ENCODE results near the gene MCRIP1.

The MCRIP1 gene

DNA sequence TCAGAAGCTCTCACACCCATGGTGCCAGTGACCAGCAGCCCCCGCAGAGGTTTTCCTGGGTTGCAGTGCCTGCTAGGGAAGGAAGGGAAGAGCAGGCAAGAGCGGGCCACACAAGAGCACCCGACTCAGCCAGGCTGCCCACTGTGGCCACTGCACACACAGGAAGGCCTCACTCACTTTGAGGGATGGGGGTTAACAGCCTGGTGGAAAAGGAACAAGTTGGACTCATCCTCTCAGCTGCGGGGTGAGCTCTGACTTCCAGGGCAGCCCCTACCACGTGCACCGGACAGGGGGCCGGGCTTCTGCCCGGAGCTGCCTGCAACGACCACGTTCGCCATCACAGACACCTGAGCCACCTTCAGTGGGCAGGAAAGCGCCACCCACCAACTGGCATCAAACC is 19.1 kb upstream of the MCRIP1 start:
- in situ Hi-C loops (cut with HindIII; ENCODE audit: low sequenced_read_pairs): no loop called here
- no peak for TF ChIP-seq CTCF (IDR thresholded peaks at IDR 0.05; ENCODE audit: low read depth, low read length, missing control alignments)
- no peak for DNase-seq (ENCODE audit: low read depth)
- no peak overlapping the region for H3K4me3 ChIP-seq (ENCODE audit: low read depth, low read length)

DNA sequence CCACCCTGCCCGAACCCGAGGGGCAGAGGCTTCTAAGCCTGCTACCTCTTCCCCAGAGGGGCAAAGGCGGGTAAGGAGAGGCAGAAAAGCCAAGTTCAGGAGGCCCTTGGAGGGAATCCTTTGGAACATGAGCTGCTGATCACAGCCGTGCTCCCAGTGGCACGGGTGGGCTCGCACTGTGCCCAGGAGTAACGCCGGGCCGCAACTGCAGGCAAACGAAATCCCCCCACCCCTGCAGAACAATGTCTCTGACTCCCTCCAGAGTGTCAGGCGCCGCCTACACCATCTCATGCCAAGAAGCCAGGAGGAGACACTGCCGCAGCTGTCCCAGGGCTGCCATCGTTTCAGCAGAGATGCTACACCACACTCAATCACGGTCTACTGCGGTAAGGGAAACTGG is 18.3 kb upstream of the MCRIP1 start:
- no peak overlapping the region for H3K4me3 ChIP-seq (ENCODE audit: low read depth, low read length)
- DNase-seq (ENCODE audit: low read depth): no peak
- in situ Hi-C loops (cut with HindIII; ENCODE audit: low sequenced_read_pairs): no loop called here
- no peak for TF ChIP-seq CTCF (IDR thresholded peaks at IDR 0.05; ENCODE audit: low read depth, low read length, missing control alignments)

DNA sequence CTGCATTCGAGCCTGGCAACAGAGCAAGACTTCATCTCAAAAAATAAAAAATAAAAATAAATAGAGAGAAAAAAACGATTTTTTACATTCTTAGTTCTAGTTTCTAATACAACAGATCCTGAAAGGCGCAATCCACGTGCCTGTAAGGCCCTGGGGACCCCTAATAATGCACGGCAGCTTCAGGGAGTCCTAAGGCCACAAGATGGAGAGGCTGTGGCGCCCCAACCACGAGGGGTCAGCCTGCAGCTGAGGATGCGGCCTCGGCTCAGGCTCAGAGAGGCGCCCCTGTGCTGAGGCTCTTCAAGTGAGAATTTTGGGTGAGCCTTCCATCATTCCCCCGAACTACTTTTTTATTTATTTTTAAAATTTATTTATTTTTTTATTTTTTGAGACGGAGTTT is 16.4 kb upstream of the MCRIP1 start:
- DNase-seq (ENCODE audit: low read depth): no peak
- in situ Hi-C loops (cut with HindIII; ENCODE audit: low sequenced_read_pairs): no loop called here
- TF ChIP-seq CTCF (IDR thresholded peaks at IDR 0.05; ENCODE audit: low read depth, low read length, missing control alignments): no peak
- H3K4me3 ChIP-seq (ENCODE audit: low read depth, low read length): no peak overlapping the region

DNA sequence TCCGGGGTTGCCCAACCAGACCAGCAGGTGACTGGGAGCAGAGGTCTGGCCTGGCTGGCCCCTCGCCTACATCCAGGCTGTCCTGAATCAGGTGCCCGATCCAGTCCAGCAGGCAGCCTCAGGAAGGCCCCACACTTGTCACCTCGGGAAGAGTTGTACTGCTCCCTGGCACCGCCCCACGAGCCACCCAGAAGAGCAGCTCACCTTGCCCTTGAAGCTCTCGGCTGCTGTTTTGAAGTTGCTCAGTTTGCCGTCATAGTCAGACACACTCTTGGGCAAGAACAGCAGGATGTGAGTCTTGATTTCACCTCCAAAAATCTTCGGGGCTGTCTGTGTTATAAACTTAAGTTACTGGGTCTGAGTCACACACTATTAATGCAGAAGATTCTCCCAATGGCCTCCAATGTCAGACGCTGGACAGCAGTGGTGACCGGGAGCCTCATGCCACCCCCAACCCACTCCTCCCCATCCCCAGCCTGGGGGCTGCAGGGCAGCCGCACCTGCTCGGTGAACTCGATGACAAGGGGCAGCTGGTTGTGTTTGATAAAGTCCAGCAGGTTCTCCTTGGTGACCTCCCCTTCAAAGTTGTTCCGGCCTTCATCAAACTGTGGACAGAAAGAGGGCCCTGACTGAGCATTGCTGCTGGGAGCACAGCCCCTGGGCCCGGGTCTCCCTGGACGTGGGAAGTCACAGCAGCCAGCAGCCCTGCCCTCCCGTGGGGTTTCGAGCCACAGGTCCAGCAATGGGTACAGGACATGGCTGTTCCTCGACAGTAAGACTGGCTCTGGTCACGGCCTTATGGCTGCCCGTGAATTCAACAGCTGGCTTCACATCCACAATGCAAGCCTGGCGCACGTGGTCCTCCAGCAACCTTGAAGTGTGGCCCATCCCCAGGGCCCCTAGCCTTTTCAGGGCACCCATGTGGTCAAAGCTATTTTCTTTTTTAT is 13.9 kb upstream of the MCRIP1 start:
- in situ Hi-C loops (cut with HindIII; ENCODE audit: low sequenced_read_pairs): no loop called here
- no peak overlapping the region for H3K4me3 ChIP-seq (ENCODE audit: low read depth, low read length)
- TF ChIP-seq CTCF (IDR thresholded peaks at IDR 0.05; ENCODE audit: low read depth, low read length, missing control alignments): no peak
- no peak for DNase-seq (ENCODE audit: low read depth)

DNA sequence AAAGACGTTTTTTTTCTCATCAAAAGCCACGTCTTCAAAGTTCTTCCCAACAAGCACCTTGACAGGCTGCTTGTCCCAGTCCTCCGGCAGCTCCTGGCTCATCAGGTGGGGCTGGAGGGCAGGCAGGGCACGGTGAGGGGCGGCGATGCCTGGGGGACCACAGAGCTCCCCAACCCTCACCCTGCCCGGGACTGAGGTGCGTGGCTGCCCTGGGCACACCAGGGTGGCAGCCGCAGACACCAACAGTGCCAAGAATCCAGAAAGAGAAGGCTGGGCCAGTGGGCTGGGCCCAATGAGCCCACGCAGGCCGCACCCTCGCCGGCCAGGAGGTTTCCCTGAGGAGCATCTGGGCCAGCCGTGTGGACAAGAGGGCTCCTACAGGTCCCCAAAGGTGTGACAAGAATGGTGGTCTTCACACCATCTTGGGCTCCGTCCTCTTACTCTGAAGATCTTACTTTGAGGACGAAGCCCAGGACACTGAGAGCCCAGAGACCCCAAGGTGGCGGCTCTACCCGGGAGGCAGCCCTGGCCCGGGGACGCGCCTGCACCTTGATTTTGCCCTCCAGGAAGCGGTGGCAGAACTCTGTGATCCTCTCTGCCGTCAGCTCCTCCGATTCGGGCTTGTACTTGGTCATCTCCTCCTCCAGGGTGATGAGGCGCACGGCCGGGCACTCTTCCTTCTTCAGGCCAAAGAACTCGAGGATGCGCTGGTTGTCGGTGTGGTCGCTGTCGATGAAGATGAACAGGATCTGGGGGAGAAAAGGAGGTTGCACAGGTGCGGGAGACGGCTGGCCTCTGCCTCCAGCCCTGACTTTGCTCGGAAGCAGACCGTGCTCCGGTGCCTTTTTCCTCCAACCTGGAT is 13.0 kb upstream of the MCRIP1 start:
- in situ Hi-C loops (cut with HindIII; ENCODE audit: low sequenced_read_pairs): no loop called here
- no peak for DNase-seq (ENCODE audit: low read depth)
- no peak for TF ChIP-seq CTCF (IDR thresholded peaks at IDR 0.05; ENCODE audit: low read depth, low read length, missing control alignments)
- H3K4me3 ChIP-seq (ENCODE audit: low read depth, low read length): no peak overlapping the region

DNA sequence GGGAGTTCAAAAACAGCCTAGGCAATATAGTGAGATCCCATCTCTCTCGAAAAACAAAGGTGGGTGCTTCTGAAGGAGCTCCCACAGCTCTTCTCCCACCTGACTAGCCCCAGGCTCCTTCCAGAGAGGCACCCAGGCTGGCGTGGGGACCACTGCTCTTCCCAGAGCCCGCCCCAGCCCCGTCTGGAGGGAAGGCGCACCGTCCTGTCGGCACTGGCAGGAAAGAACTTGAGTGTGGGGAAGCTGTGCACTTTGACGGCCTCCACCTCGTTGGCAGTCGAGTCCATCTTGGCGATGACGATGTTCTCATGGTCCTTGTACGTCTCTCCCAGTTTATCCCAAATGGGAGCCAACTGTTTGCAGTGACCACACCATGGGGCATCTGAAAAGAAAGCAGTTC is 12.3 kb upstream of the MCRIP1 start:
- TF ChIP-seq CTCF (IDR thresholded peaks at IDR 0.05; ENCODE audit: low read depth, low read length, missing control alignments): no peak
- DNase-seq (ENCODE audit: low read depth): no peak
- in situ Hi-C loops (cut with HindIII; ENCODE audit: low sequenced_read_pairs): no loop called here
- H3K4me3 ChIP-seq (ENCODE audit: low read depth, low read length): no peak overlapping the region
